Measurements from ENCODE around the gene AHCYL1.

DNA sequence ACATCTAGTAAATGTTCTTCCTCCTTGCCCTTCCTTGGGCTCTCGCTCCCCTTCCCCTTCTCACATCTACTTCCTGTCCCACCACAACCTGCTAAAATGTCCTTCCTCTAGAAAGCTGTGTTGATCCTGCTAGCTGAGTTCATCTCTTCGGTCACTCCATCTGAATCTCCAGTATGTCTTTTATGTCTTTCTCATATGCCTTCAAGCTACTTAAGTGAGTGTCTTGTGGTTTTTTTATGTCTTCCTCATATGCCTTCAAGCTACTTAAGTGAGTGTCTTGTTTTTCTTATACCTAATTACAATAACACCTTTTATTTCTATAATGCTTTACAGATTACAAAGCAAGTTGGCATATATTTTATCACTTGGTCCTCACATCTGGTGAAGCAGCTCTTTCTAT is 40.0 kb upstream of the AHCYL1 start:
- TF ChIP-seq CTCF (optimal IDR thresholded peaks at IDR 0.05 in 1 of 3, IDR thresholded peaks at IDR 0.05 in 1 of 3, conservative IDR thresholded peaks at IDR 0.05 in 1 of 3; ENCODE audit: extremely low read depth in 1 of 3, insufficient read depth in 2 of 3, low read length in 3 of 3) (no peak), EZH2 (IDR thresholded peaks at IDR 0.05; ENCODE audit: low read length) (no peak)
